ENCODE data around the gene ACAD11. TPM values are rescaled to one million over a fixed set of nuclear protein-coding genes. Genes with fewer than 3 reads are reported as not detected.
"Not testable (repeated sequence)": the region's sequence is repeated elsewhere in the genome, so short reads cannot be mapped to it uniquely, and the experiment has no call there.

ACAD11 gene
- total RNA-seq, 1 experiment from 2014 or later: 20.3 TPM

DNA sequence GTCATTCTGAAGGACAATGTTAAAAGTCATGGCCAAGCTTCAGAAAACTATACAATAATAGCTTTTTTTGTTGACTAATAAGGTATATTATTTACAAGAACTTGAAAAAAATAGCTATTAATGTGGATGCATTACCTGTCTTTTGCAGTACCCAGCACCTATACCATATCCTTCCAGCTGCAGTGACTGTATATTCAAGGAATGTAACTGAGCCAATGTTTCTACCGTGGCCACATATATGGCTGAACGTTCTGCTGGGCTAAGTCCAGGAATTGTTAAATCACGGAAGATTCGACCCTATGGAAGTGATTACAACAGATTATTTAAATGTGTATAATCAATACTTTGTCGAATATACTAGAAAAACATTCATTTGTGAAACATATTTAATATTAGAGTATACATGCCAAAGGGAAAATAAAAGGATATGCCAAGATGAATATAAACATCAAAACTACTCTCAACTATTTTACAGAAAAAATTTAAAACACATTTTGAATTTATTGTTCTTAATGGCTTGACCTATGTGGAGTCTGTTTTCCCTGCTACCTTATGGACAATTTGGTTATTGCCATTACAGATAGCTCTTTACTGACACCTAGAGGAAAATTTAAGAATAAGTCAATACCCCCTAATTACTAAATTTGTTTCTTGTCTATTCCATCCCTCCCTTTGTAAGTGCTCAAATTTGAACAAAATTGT, 17.6 kb downstream of the ACAD11 start:
- Mint-ChIP-seq H3K36me3 (no peaks in the 10 kb centered on the region; the same call in 1 of the 2 replicates), H3K27ac (no peak overlapping the region), H3K4me1 (no peaks in the 10 kb centered on the region), H3K9me3 (no peaks in the 10 kb centered on the region), H3K27me3 (ENCODE audit: low read depth) (no peaks in the 10 kb centered on the region), H3K4me3 (no peak overlapping the region)
- POLR2A ChIA-PET: no interaction called here
- ATAC-seq: peak; percentile 67; the same call in 1 of the 2 replicates
- no peak for DNase-seq (ENCODE audit: low spot score)
- CTCF ChIA-PET: interaction anchor here (0.6 to 3.3 kb wide), 18 partner anchors 10 to 285 kb away, joined by 3 to 35 read pairs (median 4); partner anchors contain the start of genes ACAD11, DNAJC13 and UBA5
- TF ChIP-seq NFYB (CRISPR knock-in tag; conservative IDR thresholded peaks at IDR 0.05; ENCODE audit: low read depth) (no peak), ZNF425 (CRISPR knock-in tag; conservative IDR thresholded peaks at IDR 0.05) (no peak), PRRX2 (CRISPR knock-in tag; IDR thresholded peaks at IDR 0.05) (no peak)
- TF ChIP-seq, protein P1, sequence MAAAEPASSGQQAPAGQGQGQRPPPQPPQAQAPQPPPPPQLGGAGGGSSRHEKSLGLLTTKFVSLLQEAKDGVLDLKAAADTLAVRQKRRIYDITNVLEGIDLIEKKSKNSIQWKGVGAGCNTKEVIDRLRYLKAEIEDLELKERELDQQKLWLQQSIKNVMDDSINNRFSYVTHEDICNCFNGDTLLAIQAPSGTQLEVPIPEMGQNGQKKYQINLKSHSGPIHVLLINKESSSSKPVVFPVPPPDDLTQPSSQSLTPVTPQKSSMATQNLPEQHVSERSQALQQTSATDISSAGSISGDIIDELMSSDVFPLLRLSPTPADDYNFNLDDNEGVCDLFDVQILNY (CRISPR knock-in tag; IDR thresholded peaks at IDR 0.05): no peak
- TF ChIP-seq, protein P2, sequence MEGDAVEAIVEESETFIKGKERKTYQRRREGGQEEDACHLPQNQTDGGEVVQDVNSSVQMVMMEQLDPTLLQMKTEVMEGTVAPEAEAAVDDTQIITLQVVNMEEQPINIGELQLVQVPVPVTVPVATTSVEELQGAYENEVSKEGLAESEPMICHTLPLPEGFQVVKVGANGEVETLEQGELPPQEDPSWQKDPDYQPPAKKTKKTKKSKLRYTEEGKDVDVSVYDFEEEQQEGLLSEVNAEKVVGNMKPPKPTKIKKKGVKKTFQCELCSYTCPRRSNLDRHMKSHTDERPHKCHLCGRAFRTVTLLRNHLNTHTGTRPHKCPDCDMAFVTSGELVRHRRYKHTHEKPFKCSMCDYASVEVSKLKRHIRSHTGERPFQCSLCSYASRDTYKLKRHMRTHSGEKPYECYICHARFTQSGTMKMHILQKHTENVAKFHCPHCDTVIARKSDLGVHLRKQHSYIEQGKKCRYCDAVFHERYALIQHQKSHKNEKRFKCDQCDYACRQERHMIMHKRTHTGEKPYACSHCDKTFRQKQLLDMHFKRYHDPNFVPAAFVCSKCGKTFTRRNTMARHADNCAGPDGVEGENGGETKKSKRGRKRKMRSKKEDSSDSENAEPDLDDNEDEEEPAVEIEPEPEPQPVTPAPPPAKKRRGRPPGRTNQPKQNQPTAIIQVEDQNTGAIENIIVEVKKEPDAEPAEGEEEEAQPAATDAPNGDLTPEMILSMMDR (IDR thresholded peaks at IDR 0.05): peak; percentile 52
- TF ChIP-seq, protein P3, sequence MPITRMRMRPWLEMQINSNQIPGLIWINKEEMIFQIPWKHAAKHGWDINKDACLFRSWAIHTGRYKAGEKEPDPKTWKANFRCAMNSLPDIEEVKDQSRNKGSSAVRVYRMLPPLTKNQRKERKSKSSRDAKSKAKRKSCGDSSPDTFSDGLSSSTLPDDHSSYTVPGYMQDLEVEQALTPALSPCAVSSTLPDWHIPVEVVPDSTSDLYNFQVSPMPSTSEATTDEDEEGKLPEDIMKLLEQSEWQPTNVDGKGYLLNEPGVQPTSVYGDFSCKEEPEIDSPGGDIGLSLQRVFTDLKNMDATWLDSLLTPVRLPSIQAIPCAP (CRISPR knock-in tag; IDR thresholded peaks at IDR 0.05): no peak

- H3K27ac Mint-ChIP-seq; H3K27me3 Mint-ChIP-seq (ENCODE audit: low read depth); DNase-seq (ENCODE audit: low spot score); POLR2A ChIA-PET; H3K4me3 Mint-ChIP-seq; ATAC-seq; H3K36me3 Mint-ChIP-seq; H3K4me1 Mint-ChIP-seq; H3K9me3 Mint-ChIP-seq: not testable (repeated sequence)
- CTCF ChIA-PET: interaction anchor here (1.0 to 3.3 kb wide), 10 partner anchors 10 to 235 kb away, joined by 3 to 35 read pairs (median 5); partner anchors contain the start of genes ACAD11 and DNAJC13
Measured at GRCh38 chr3:132641427-132641826, 18.2 kb downstream of the ACAD11 start.

DNA sequence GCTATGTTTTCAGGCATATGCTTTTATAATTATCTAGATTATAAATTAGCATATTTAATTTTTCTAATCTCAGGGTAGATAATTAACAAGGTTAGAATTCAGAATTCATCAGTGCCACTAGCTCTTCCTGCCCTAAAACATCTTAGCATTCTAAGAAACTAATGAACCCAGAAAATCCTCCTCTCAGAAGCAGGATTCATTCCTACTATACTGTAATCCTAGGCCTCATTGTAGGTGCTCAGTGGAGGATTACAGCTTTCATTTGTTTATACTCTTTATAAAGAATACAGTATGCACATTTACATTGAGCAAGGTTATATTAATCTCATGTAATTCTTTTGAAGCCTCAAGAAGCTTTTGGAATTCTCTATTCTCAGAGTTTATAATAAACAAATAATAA, 20.9 kb downstream of the ACAD11 start:
- ATAC-seq (no peak), DNase-seq (ENCODE audit: low spot score) (no peak)
- TF ChIP-seq ZNF396 (CRISPR knock-in tag; IDR thresholded peaks at IDR 0.05; ENCODE audit: borderline replicate concordance): no peak
- TF ChIP-seq, protein P4, sequence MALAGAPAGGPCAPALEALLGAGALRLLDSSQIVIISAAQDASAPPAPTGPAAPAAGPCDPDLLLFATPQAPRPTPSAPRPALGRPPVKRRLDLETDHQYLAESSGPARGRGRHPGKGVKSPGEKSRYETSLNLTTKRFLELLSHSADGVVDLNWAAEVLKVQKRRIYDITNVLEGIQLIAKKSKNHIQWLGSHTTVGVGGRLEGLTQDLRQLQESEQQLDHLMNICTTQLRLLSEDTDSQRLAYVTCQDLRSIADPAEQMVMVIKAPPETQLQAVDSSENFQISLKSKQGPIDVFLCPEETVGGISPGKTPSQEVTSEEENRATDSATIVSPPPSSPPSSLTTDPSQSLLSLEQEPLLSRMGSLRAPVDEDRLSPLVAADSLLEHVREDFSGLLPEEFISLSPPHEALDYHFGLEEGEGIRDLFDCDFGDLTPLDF (CRISPR knock-in tag; IDR thresholded peaks at IDR 0.05): no peak
- ChIA-PET CTCF (interaction anchor here (1.6 kb wide), 1 partner anchor 21 kb away, joined by 5 read pairs; the partner anchor contains the start of gene ACAD11), POLR2A (no interaction called here)
- Mint-ChIP-seq H3K4me1 (no peaks in the 10 kb centered on the region), H3K36me3 (no peaks in the 10 kb centered on the region; the same call in 1 of the 2 replicates), H3K27ac (no peak overlapping the region), H3K9me3 (no peaks in the 10 kb centered on the region), H3K27me3 (ENCODE audit: low read depth) (no peaks in the 10 kb centered on the region), H3K4me3 (no peak overlapping the region)

GRCh38 chr3:132637590-132637989, 22.0 kb downstream of the ACAD11 start:
- Mint-ChIP-seq H3K9me3 (no peaks in the 10 kb centered on the region), H3K4me1 (no peaks in the 10 kb centered on the region), H3K27me3 (ENCODE audit: low read depth) (no peaks in the 10 kb centered on the region), H3K4me3 (no peak overlapping the region), H3K27ac (no peak overlapping the region; the same call in 1 of the 2 replicates), H3K36me3 (no peaks in the 10 kb centered on the region; the same call in 1 of the 2 replicates)
- ATAC-seq (no peak), DNase-seq (ENCODE audit: low spot score) (no peak)
- ChIA-PET CTCF (no interaction called here), POLR2A (no interaction called here)
- TF ChIP-seq FOXK1 (CRISPR knock-in tag; IDR thresholded peaks at IDR 0.05) (no peak), JAZF1 (CRISPR knock-in tag; IDR thresholded peaks at IDR 0.05) (no peak), MYBL2 (CRISPR knock-in tag; IDR thresholded peaks at IDR 0.05) (no peak), ZNF263 (CRISPR knock-in tag; IDR thresholded peaks at IDR 0.05; ENCODE audit: low read depth) (no peak)
- TF ChIP-seq, protein P5, sequence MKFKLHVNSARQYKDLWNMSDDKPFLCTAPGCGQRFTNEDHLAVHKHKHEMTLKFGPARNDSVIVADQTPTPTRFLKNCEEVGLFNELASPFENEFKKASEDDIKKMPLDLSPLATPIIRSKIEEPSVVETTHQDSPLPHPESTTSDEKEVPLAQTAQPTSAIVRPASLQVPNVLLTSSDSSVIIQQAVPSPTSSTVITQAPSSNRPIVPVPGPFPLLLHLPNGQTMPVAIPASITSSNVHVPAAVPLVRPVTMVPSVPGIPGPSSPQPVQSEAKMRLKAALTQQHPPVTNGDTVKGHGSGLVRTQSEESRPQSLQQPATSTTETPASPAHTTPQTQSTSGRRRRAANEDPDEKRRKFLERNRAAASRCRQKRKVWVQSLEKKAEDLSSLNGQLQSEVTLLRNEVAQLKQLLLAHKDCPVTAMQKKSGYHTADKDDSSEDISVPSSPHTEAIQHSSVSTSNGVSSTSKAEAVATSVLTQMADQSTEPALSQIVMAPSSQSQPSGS (CRISPR knock-in tag; IDR thresholded peaks at IDR 0.05; ENCODE audit: borderline replicate concordance, low read depth): no peak
- TF ChIP-seq, protein P6, sequence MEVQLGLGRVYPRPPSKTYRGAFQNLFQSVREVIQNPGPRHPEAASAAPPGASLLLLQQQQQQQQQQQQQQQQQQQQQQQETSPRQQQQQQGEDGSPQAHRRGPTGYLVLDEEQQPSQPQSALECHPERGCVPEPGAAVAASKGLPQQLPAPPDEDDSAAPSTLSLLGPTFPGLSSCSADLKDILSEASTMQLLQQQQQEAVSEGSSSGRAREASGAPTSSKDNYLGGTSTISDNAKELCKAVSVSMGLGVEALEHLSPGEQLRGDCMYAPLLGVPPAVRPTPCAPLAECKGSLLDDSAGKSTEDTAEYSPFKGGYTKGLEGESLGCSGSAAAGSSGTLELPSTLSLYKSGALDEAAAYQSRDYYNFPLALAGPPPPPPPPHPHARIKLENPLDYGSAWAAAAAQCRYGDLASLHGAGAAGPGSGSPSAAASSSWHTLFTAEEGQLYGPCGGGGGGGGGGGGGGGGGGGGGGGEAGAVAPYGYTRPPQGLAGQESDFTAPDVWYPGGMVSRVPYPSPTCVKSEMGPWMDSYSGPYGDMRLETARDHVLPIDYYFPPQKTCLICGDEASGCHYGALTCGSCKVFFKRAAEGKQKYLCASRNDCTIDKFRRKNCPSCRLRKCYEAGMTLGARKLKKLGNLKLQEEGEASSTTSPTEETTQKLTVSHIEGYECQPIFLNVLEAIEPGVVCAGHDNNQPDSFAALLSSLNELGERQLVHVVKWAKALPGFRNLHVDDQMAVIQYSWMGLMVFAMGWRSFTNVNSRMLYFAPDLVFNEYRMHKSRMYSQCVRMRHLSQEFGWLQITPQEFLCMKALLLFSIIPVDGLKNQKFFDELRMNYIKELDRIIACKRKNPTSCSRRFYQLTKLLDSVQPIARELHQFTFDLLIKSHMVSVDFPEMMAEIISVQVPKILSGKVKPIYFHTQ (CRISPR knock-in tag; IDR thresholded peaks at IDR 0.05): no peak
- TF ChIP-seq, protein P7, sequence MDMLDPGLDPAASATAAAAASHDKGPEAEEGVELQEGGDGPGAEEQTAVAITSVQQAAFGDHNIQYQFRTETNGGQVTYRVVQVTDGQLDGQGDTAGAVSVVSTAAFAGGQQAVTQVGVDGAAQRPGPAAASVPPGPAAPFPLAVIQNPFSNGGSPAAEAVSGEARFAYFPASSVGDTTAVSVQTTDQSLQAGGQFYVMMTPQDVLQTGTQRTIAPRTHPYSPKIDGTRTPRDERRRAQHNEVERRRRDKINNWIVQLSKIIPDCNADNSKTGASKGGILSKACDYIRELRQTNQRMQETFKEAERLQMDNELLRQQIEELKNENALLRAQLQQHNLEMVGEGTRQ (CRISPR knock-in tag; IDR thresholded peaks at IDR 0.05): no peak

All from WTC11 (cell line).